GM12891 (cell line): ENCODE data around the gene WFDC13.

Source experiments
- POLR2A ChIP-seq: IDR thresholded peaks from 2 replicates; pipeline ENCODE4 v1.6.1; 2011; ENCODE audit warnings: low read depth, low read length, control low read depth
- POLR2AphosphoS5 ChIP-seq: IDR thresholded peaks from 2 replicates; pipeline ENCODE4 v1.6.1; 2011; ENCODE audit warnings: low read depth, low read length, control low read depth

GRCh38 chr20:45751721-45752120, 49.9 kb downstream of the WFDC13 start:
- no peak for TF ChIP-seq POLR2AphosphoS5
- no peak for TF ChIP-seq POLR2A
